CD4-positive, alpha-beta T cell treated with Interleukin-21 for 1 hour (primary cell): ENCODE results near the gene PCDHB11.
"Not testable (repeated sequence)": the region's sequence is repeated elsewhere in the genome, so short reads cannot be mapped to it uniquely, and the experiment has no call there.

Experiments
- DNase-seq: peaks from one replicate; pipeline ENCODE4 v3.0.0-alpha.2; 2020

PCDHB11 gene

GRCh38 chr5:141246971-141247370, 47.5 kb downstream of the PCDHB11 start:
- DNase-seq = not testable (repeated sequence)

GRCh38 chr5:141247434-141247833, 48.0 kb downstream of the PCDHB11 start:
- not testable (repeated sequence) for DNase-seq

GRCh38 chr5:141250576-141250975, 51.1 kb downstream of the PCDHB11 start:
- no peak for DNase-seq
